GM23248 (cell line): ENCODE data around the gene NAP1L5. TPM values are rescaled to one million over a fixed set of nuclear protein-coding genes. Genes with fewer than 3 reads are reported as not detected.
A peak's percentile ranks its signal among the peaks of the same experiment; 100 is the strongest.

Experiments used
- DNase-seq: peaks from one replicate; pipeline ENCODE4 v3.0.0-alpha.2; 2015
- H2AFZ ChIP-seq: fragments of 200-600 bp; sonication (generic); 2 replicates; pipeline ENCODE4 v1.6.1; 2016; ENCODE audit warnings: antibody characterized with exemption
- H3F3A ChIP-seq: fragments of 200-600 bp; sonication (generic); 2 replicates; pipeline ENCODE4 v1.6.1; 2016; ENCODE audit warnings: mild to moderate bottlenecking, antibody characterized with exemption, mixed run types; ENCODE audit not compliant: insufficient read depth
- H3K27ac ChIP-seq: fragments of 200-600 bp; sonication (generic); 2 replicates; pipeline ENCODE4 v1.5.1; 2016; ENCODE audit warnings: mild to moderate bottlenecking
- H3K27me3 ChIP-seq: fragments of 200-600 bp; sonication (generic); replicated peaks from 2 replicates; pipeline ENCODE4 v1.6.1; 2016; ENCODE audit warnings: mild to moderate bottlenecking; ENCODE audit not compliant: insufficient read depth
- H3K36me3 ChIP-seq: fragments of 200-600 bp; sonication (generic); 2 replicates; pipeline ENCODE4 v1.6.1; 2016; ENCODE audit warnings: low read depth, mild to moderate bottlenecking
- H3K4me1 ChIP-seq: fragments of 200-600 bp; sonication (generic); 2 replicates; pipeline ENCODE4 v1.6.1; 2016; ENCODE audit warnings: mild to moderate bottlenecking; ENCODE audit not compliant: insufficient read depth
- H3K4me2 ChIP-seq: fragments of 200-600 bp; sonication (generic); one replicate; pipeline ENCODE4 v1.6.1; 2016; ENCODE audit warnings: mild to moderate bottlenecking; ENCODE audit not compliant: unreplicated experiment
- H3K4me3 ChIP-seq: fragments of 200-600 bp; sonication (generic); 2 replicates; pipeline ENCODE4 v1.5.1; 2016; ENCODE audit warnings: mild to moderate bottlenecking
- H3K79me2 ChIP-seq: fragments of 200-600 bp; sonication (generic); 2 replicates; pipeline ENCODE4 v1.6.1; 2016; ENCODE audit warnings: mild to moderate bottlenecking; ENCODE audit not compliant: insufficient read depth
- H3K9ac ChIP-seq: fragments of 200-600 bp; sonication (generic); 2 replicates; pipeline ENCODE4 v1.6.1; 2016; ENCODE audit warnings: mild to moderate bottlenecking
- H3K9me2 ChIP-seq: fragments of 200-600 bp; sonication (generic); 2 replicates; pipeline ENCODE4 v1.6.1; 2016; ENCODE audit warnings: mixed run types, mild to moderate bottlenecking, moderate library complexity; ENCODE audit not compliant: insufficient read depth
- H3K9me3 ChIP-seq: fragments of 200-600 bp; sonication (generic); one replicate; pipeline ENCODE4 v1.6.1; 2017; ENCODE audit warnings: low read depth
- H4K20me1 ChIP-seq: fragments of 200-600 bp; sonication (generic); 2 replicates; pipeline ENCODE4 v1.6.0; 2016; ENCODE audit not compliant: insufficient read depth
- EZH2 ChIP-seq: fragments of 200-600 bp; sonication (generic); IDR thresholded peaks from 2 replicates; pipeline ENCODE4 v1.6.1; 2018; ENCODE audit warnings: antibody characterized with exemption, mild to moderate bottlenecking; ENCODE audit not compliant: insufficient read depth, poor library complexity, severe bottlenecking
- EZH2phosphoT487 ChIP-seq: fragments of 200-600 bp; sonication (generic); IDR thresholded peaks from 2 replicates; pipeline ENCODE4 v1.6.1; 2018; ENCODE audit warnings: antibody characterized with exemption, moderate library complexity, mild to moderate bottlenecking, low read depth; ENCODE audit not compliant: insufficient read depth
- WGBS, 2 experiments: methylation state at CpG; one replicate each; pipeline ENCODE4 v1.1.6; 2015 to 2017; ENCODE audit warnings: low lambda C conversion rate in 2 of 2, low coverage in 1 of 2; ENCODE audit errors: missing lambda C conversion rate in 2 of 2; 5-methylcytosine and 5-hydroxymethylcytosine counted together
- in situ Hi-C: fragments of 300-500 bp; cut with MboI; formaldehyde crosslinking; loops from 2 replicates; pipeline ENCODE4 v1.15.0; 2020
- polyA plus RNA-seq: library from polyadenylated mRNA; unstranded; fragments of >200 nt; fragmentation: Nextera tagmentation; extraction: Ambion mirVana; gene quantifications from 2 replicates; pipeline ENCODE4 v1.2.1, GENCODE V29; 2016
- total RNA-seq: library from RNA; depleted of rRNA; stranded (reverse); fragments of >200 nt; shearing (Covaris generic); gene quantifications from 2 replicates; pipeline ENCODE4 v1.2.3, GENCODE V29; 2014

NAP1L5 gene
- total and polyA plus RNA-seq, 2 experiments from 2014 or later = 5.2 to 8.8 TPM

DNA sequence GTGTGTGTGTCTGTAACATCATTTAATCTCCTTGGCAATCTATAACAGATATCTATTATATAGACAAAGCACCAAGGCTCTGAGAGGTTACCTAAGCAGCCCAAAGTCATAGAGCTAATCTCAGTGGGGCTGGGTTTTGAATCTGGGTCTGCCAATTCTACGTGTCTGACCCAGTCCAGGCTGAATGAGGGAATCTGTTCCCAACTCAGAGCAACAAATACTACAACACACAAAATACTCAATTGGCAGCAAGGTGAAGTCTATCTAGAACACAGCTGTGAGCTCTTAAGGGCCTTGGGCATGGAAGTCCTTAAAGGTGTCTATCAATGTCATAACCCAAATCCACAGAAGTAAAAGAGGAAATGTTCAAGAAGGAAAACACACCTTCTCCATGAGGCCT lies 47.5 kb upstream of the NAP1L5 start:
- Histone ChIP-seq H3K36me3 (no peaks in the 10 kb centered on the region), H3K4me2 (no peak overlapping the region), H3K27ac (no peak overlapping the region), H3K79me2 (no peaks in the 10 kb centered on the region), H3K27me3 (no peaks in the 10 kb centered on the region), H4K20me1 (no peaks in the 10 kb centered on the region), H2AFZ (no peak overlapping the region), H3K9me3 (no peaks in the 10 kb centered on the region), H3F3A (peaks cover 3% of the 10 kb centered on the region; the same call in 1 of the 2 replicates), H3K9me2 (no peaks in the 10 kb centered on the region), H3K4me1 (peaks cover 9% of the 10 kb centered on the region; the same call in 1 of the 2 replicates), H3K4me3 (no peak overlapping the region), H3K9ac (no peak overlapping the region)
- in situ Hi-C loops = no loop called here
- DNase-seq = no peak
- no peak for TF ChIP-seq EZH2phosphoT487
- no peak for TF ChIP-seq EZH2
- WGBS, 2 experiments = 86 to 100% methylated on average over 1 of the region's 1 CpG

DNA sequence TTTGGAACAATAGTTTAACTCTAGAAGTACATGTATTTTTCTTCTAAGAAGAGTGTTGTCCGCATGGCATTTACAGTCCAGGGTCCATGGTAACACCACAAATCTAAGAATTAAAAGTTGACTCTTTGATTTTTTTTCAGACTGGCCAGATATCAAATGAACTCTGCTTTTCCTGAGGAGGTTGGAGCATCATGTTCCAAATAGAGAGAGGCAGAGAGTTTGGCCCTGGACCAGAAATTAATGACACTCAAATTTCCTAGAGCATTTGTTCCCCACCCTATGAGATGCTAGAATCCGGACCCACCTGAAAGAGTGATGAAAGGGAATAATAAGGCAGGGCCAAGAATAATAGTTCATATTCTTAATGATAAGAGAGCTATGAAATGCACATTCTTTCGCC lies 47.0 kb upstream of the NAP1L5 start:
- H3K27ac ChIP-seq = no peak overlapping the region
- H4K20me1 ChIP-seq = no peaks in the 10 kb centered on the region
- WGBS, 2 experiments = 83 to 92% methylated on average over 3 of the region's 3 CpGs
- H3K36me3 ChIP-seq = no peaks in the 10 kb centered on the region
- in situ Hi-C loops = no loop called here
- TF ChIP-seq EZH2phosphoT487 (no peak), EZH2 (no peak)
- no peak overlapping the region for H3K4me3 ChIP-seq
- no peak overlapping the region for H2AFZ ChIP-seq
- DNase-seq = no peak
- H3K4me2 ChIP-seq = no peak overlapping the region
- H3F3A ChIP-seq = peaks cover 3% of the 10 kb centered on the region; the same call in 1 of the 2 replicates
- peaks cover 9% of the 10 kb centered on the region; the same call in 1 of the 2 replicates for H3K4me1 ChIP-seq
- no peak overlapping the region for H3K9ac ChIP-seq
- H3K79me2 ChIP-seq = no peaks in the 10 kb centered on the region
- no peaks in the 10 kb centered on the region for H3K9me3 ChIP-seq
- no peaks in the 10 kb centered on the region for H3K9me2 ChIP-seq
- no peaks in the 10 kb centered on the region for H3K27me3 ChIP-seq

GRCh38 chr4:88743696-88744095 lies 46.1 kb upstream of the NAP1L5 start:
- Histone ChIP-seq H3K9me2 (no peaks in the 10 kb centered on the region), H3K79me2 (no peaks in the 10 kb centered on the region), H3K27me3 (no peaks in the 10 kb centered on the region), H3K9ac (no peak overlapping the region), H4K20me1 (no peaks in the 10 kb centered on the region), H3K4me2 (no peak overlapping the region), H2AFZ (no peak overlapping the region), H3K36me3 (no peaks in the 10 kb centered on the region), H3K4me1 (peaks cover 9% of the 10 kb centered on the region; the same call in 1 of the 2 replicates), H3K27ac (peak overlapping the region; percentile 36), H3F3A (peaks cover 3% of the 10 kb centered on the region; the same call in 1 of the 2 replicates), H3K9me3 (no peaks in the 10 kb centered on the region), H3K4me3 (no peak overlapping the region)
- WGBS, 2 experiments = 90 to 97% methylated on average over 3 of the region's 3 CpGs
- in situ Hi-C loops = no loop called here
- no peak for TF ChIP-seq EZH2
- no peak for TF ChIP-seq EZH2phosphoT487
- DNase-seq = peak; percentile 81

GRCh38 chr4:88742561-88742960 lies 44.9 kb upstream of the NAP1L5 start:
- H3K9me2 ChIP-seq = no peaks in the 10 kb centered on the region
- H3F3A ChIP-seq = peaks cover 3% of the 10 kb centered on the region; the same call in 1 of the 2 replicates
- no peak overlapping the region for H3K27ac ChIP-seq
- no peak overlapping the region for H3K4me3 ChIP-seq
- no peak overlapping the region for H2AFZ ChIP-seq
- in situ Hi-C loops = no loop called here
- no peak for TF ChIP-seq EZH2phosphoT487
- TF ChIP-seq EZH2 = no peak
- DNase-seq = no peak
- H3K4me1 ChIP-seq = peaks cover 9% of the 10 kb centered on the region; the same call in 1 of the 2 replicates
- H3K9ac ChIP-seq = no peak overlapping the region
- H3K79me2 ChIP-seq = no peaks in the 10 kb centered on the region
- H3K27me3 ChIP-seq = no peaks in the 10 kb centered on the region
- H3K36me3 ChIP-seq = no peaks in the 10 kb centered on the region
- H3K9me3 ChIP-seq = no peaks in the 10 kb centered on the region
- 50 to 53% methylated on average over 2 of the region's 2 CpGs for WGBS, 2 experiments
- no peak overlapping the region for H3K4me2 ChIP-seq
- no peaks in the 10 kb centered on the region for H4K20me1 ChIP-seq
